Activated CD4-positive, alpha-beta T cell treated with anti-CD3 and anti-CD28 coated beads for 24 hours (primary cell): ENCODE measurements around the gene MROH2B.

Experiments
- DNase-seq, 2 donors: peaks; one replicate each; pipeline ENCODE4 v3.0.0-alpha.2; 2020; ENCODE audit warnings: low read depth in 2 of 2

Gene MROH2B

DNA sequence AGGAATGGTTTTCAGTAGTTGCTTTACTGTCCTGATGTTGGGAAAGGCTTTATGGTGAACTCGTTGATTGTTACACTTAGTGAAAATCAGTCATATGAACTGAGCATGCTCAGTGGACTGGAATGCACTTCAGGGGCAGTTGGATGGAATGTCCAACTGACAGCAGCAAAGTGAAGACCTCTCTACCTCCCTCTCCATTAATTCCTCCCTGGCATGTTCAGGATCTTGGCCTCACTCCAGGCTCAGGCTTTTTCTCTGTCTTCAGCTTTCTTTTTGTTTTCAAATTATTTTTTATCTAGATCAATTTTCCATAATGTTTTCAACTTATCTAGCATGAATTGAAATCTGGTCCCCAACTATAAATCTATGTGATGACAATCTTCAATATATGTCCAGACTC lies at the start of gene MROH2B:
Gene MROH2B (minus strand): TSS at position 101 of the 400 bp plus-strand sequence. CDS start 490 bp downstream, outside the sequence.
- no peak for DNase-seq

DNA sequence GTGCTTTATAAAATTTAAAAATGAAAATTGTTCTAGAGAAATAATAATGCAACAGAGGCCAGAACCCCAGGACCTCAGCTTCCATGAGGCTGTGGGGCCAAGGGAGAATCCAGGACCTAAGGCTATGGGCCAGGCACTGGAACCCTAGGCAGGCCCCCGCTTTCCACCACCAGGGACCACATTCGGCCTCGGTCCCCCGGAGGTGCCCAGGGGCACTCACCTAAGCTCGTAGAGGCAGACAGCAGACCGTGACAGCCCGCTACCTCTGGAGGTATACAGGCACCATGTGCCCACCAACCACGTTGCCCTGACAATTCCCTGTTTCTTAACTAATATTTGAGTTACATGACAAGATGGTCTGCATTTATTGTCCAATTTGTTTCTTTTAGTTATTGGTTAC lies 49.5 kb upstream of the MROH2B start:
- DNase-seq: no peak

DNA sequence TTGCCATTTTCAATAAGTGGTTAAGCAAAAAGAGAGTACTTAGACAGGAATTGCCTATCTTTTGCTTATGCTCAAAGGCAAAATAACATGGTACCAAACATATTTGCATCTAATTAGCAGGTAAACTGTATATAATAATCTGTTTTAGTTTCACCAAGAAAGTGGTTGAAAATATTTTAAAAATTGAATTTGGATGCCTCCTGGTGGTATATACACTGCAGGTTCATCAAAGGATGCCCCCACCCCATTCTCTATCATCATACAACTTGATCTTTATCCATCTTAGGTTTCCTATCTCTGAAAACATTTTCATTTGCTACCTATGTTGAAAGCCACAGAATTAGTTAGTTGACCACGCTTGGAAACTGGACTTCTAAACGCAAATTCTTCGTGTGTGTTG lies 47.0 kb upstream of the MROH2B start:
- DNase-seq: no peak

- no peak for DNase-seq
Measured at GRCh38 chr5:41115281-41115680, 44.1 kb upstream of the MROH2B start.

DNA sequence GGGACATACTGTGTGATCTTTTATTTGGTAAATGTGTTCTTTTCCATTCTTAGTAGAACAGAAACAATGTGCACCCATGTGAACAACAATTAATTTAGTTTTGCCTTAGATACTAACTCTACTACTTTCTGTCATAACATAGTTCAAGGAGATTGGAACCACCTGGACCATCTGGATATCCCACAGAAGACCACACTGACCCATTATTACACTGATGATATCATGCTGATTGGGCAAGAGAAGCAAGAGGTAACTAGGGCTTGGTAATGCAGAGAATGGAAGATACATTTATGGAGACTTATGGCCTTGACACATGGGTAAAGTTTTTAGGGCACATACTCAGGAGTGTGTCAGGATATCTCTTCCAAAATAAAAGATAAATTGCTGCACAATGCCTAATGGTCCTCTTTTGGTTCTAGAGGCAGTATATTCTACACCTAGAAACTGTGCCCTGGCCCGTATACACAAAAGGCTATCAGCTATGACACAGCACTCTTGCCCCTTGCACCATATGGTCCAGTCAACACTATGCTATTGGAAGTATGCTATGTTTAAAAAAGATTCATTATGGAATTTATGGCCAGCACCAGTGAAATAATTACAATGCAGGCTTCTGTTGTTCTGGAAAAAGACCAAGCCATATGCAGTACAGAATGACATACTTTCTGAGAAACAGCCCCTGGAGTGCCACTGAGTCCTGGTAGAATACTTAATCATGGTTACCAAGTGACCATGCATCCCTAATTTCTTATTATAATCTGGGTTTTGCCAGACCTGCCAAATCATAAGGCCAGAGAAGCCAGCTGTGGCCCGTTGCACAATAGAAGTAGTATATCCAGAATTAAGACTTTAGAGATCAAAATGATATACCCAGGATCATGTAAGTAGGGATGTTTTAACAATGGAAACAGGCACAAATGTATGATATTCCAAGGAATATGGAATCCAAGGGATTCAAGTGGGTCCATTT lies 41.6 kb upstream of the MROH2B start:
- DNase-seq: no peak

DNA sequence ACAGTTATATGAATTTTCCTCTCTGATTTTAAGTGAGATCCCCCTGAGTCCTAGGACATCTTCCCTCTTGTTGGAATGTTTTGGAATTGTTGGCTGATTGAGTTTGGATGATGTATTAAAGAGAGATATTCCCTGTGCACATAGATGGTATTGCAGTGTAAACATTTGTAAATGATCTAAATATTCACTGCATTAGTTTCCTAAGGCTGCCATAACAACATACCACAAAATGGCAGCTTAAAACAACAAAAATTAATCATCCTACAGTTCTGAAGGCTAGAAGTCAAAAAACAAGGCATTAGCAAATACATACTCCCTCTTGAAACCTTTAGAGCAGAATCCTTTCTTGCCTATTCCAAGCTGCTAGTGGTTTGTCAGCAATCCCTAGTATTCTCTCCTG lies 38.0 kb upstream of the MROH2B start:
- DNase-seq: no peak

DNA sequence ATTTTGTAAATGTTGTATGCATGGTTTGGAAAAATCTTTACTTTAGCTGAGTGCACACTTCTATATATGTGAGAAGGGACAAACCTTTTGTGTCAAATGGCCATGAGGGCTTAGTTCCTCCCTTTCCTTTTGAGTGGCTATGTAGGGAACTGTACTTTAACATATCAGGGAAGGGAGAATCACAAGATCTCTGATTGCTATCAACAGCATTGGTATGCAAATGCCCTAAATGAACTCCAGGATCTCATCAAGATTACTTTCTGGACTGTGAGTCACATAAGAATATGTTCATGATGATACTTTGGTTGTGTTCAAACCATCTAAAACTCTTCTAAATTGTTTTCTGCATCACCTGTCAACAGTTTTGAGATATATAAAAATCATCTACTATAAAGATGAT lies 31.2 kb upstream of the MROH2B start:
- DNase-seq: no peak

- DNase-seq: no peak
Measured at GRCh38 chr5:41097642-41098041, 26.5 kb upstream of the MROH2B start.

- no peak for DNase-seq
Measured at GRCh38 chr5:41095324-41096101, 24.4 kb upstream of the MROH2B start.

DNA sequence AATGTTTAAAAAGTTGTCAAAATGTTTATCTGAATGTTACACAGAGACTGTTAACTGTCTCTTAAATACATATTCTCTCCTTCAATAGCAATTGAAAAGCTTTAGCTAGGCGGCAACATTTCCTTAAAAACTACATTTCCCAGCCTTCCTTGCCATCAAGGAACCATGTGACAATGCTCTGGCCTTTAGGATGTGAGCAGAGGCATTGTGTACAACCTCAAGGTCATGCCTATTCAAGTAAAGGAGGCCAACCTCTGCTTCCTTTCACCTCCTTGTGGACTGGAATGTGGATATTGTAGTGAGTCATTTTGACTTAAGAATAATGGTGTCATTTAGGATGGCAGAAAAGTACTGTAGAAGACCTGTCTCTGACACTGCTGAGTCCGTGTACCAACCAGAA lies 23.7 kb upstream of the MROH2B start:
- DNase-seq: no peak

GRCh38 chr5:41093803-41094202 lies 22.7 kb upstream of the MROH2B start:
- no peak for DNase-seq

DNA sequence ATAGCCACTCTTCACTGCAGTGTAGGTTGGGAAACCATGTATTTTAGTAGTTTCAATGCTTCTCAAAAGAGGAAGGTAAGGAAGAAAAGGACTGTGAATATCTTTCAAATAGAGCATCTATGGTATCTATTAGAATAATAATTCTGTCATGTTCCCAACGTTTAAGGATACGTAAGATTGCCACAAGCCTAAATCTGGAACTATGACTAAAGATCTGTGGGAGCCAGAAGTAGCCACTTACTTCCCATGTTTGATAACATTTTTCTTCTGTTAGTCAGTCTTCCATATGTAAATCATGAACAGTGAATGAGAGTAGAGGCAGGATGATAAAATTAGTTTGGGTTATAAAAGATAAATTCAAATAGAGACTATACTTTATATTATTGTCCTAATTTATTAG lies 16.3 kb upstream of the MROH2B start:
- DNase-seq: no peak

DNA sequence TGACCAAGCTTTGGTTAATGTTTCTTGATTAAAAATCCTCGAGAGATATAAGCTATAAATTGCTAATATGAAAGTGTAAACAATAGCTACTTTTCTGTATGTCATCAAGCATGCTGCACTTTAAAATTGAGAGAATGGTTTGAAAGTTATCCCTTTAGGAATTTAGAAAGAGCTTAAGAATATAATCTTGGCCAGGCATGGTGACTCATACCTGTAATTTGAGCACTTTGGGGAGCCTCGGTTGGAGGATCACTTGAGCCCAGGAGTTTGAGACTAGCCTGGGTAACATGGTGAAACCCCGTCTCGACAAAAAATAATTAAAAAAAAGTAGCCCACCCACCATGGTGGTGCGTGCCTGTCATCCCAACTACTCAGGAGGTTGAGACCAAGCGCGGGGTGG lies 12.2 kb upstream of the MROH2B start:
- no peak for DNase-seq

DNA sequence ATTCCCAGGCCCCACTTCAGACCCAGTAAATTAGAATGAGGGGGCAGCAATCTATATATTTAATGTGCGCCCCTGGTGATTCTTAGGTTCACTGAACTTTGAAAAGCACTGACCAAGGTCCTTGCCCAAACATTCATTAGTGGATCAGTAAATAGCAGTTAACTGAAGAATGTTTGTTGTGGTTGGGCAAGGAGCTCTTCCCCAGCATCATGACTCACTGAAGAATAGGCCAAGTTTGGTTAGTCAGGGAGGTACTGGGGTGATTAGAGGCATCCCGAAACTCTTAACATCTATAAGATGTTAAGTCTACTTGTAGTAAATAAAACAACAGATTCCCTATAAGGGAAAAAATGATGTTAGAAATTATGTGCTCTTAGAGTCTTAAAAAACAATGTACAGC lies 833 bp upstream of the MROH2B start:
- DNase-seq: no peak

DNA sequence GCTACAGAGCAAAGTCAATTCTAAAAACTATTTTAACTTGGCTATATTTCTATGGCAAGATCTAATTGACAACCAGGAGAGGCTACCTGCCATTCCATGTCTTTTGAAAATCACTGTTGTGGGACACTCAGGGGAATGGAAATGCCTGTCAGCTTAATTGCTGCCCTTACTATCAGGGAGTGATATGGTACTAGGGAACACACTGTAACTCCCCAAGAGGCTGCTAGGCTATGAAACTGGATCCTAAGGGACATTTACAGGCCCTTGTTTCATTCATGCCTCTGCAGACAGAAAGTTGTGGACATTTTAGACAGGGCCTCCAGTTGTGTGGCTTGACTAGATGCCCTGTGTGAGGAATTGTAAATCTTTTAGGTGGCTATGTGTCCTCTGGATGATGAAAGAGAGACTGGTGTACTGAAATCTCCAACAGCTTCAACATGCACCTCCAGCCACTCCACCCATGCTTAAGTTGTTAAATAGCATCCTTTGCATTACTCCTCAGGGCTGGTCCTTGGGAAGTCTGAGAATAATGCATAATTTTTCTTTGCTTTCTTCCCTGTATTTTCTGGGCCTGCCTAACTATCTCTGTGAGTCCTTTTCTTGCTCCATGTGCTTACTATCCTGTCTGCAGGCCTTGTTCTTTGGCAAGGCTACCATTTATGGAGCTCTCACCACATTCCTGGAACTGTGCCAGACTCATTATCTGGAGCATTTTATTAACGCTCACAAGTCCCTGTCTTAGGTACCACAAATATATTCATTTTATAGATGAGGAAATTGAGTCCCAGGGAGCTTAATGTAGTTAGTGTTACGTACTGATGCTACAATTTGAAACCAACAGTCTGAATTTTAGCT lies 3.2 kb downstream of the MROH2B start:
- no peak for DNase-seq

DNA sequence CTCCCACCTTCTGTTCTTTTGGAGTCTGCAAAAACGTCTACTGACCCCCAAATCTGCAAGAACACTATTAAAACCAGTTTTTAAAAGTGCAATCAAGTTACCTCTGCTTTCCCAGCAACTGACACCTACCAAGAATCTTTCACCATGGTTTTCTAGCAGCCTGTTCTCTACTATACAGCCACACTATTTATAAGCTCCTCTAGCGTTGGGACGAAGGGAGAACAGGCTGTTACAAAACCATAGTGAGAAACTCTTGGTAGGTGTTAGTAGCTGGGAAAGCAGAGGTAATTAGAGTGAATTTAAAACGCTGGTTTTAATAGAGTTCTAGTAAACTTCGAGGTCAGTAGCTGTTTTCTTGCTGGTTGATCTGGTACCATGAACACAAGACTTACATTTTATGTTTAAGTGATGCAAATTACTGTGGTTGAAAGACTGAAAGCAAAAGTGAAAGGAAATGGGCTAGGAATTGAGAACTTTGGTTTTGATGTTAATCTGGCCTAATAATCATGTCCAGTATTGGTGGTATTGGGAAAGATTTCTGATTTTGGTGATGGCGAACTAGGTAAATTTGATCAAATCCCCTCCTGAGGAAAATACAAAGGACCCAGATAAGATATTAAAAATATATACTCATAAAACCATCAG lies 5.3 kb downstream of the MROH2B start:
- DNase-seq: no peak

GRCh38 chr5:41057940-41058339 lies 13.2 kb downstream of the MROH2B start:
- DNase-seq: no peak

DNA sequence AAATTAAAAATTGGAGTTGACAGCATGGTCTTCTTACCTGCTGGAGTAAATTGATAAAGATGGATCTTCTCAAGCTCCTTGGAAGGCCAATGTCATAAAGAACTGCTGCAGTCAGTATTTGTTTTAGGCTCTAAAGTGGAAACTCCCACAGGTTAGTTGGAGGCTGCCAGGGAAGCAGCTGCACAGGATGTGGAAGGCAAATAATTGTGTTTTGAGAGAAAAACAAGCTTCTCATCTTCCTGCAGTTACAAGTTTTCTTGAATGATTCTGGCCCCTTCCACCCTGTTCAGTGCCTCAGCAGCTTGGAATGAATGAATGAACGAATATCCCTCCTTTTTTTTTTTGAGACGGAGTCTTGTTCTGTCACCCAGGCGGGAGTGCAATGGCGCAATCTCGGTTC lies 13.9 kb downstream of the MROH2B start:
- DNase-seq: no peak

DNA sequence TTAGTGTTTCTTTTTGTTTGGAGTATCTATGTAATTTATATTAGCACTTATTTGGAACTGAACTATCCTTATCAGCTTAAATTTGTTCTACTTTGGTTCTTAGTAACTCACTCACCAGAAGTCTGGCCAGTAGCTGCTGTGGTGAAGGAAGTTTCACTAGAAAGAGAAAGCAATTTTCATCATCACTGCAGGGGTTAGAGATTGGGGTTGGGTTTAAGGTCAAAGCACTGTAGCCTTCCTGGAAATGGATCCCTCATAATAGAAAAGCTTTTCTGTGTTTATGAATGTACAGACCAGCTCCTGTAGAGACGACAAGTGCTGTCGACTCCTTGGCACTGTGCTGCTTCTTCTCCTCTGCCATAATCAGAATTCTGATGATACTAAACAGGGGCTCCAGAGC lies 22.2 kb downstream of the MROH2B start:
- no peak for DNase-seq

DNA sequence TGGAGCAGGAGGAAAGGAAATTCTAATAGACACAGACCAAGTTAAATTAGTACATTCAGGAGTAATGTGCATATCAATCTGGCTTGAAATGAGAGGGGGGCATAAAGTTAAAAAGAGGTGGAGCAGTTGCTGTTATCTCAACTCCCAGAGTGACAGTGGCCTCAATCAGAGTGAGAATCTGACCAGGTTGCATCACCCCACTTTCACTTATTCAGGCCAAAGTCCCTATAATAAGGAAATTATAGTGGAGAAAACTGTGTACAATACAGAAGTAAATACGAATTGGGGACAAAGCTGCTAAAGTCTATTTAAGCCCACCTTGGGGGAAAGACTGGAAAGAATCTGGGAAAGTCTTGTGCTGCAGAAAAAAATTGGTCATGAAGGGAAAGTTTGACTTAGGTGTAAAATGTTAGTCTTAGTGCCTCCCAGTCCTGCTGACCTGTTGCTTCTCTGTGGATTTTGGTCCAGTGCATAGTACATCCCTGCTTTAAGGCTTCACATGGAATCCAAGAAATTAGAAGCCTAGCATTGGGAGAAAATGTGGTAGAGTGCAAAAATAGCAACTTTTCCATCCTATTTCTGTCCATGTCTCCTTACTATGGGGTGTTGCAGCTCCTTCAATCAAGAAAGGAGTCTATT lies 27.9 kb downstream of the MROH2B start:
- DNase-seq: no peak

- no peak for DNase-seq
Measured at GRCh38 chr5:41032973-41033372, 38.2 kb downstream of the MROH2B start.
